Left renal pelvis (tissue), 4 donors: ENCODE data around the gene TRIP10. TPM values are rescaled to one million over a fixed set of nuclear protein-coding genes. Genes with fewer than 3 reads are reported as not detected.

Experiments used
- DNase-seq, 4 donors: peaks; one replicate each; pipeline ENCODE4 v3.0.0-alpha.2; 2013; ENCODE audit warnings: low read depth in 4 of 4, low spot score in 3 of 4
- polyA plus RNA-seq, 4 donors: library from polyadenylated mRNA; unstranded; fragments of 120-200 nt; gene quantifications; one replicate each; pipeline ENCODE4 v1.2.1, GENCODE V29; 2013; ENCODE audit not compliant: insufficient read length in 4 of 4

Gene TRIP10
- polyA plus RNA-seq, 4 donors = 48.8 to 67.9 (median 62.3) TPM

GRCh38 chr19:6724631-6725492 is 14.6 kb upstream of the TRIP10 start:
- no peak for DNase-seq

DNA sequence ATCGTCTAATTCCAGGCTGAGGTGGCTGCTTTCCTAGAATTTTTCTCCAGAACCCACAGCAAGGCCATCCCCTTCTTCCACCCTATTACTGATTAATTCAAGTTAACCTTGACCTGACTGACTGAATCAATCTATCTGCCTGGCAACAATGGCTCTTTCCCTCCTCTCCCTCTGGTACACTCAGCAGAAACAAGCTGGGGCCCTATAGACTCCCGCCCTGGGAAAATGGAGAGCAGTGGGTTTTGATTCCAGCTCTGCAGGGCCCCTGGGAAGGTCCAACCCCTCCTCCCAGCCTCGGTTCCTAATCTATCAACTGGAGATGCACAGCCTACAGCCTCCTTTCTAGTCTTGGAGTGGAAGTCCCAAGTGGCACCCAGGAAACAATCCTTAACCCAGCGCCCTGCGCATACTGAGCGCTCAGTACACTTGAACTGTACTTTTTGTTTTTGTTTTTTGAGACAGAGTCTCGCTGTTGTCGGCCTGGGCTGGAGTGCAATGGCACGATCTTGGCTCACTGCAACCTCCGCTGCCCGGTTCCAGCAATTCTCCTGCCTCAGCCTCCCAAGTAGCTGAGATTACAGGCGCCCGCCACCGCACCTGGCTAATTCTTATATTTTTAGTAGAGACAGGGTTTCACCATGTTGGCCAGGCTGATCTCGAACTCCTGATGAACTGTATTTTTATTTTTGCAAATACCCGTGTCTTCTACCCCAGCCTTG is 13.8 kb upstream of the TRIP10 start:
- DNase-seq = no peak

DNA sequence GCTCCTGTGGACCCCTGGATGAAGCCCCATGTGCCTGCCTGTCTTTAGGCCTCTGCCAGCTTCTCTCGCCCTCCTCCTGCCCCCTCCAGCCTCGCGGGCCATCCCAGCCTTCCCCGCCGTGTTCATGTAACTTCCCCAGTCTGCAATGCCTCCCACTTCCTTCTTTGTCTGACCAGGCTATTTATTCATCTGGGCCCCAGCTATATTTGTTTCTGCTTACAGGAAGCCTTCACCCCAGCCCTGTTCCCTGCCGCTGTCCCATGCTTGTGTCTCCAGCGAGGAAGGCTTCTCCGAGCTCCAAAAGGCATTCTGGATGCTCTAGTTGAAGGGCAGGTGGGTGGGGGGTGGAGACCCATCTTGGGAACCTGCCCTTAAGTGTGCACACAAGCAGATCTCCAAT is 11.1 kb upstream of the TRIP10 start:
- DNase-seq = no peak

- DNase-seq = no peak
Observed at GRCh38 chr19:6729573-6730152, 9.8 kb upstream of the TRIP10 start.

- no peak for DNase-seq
Observed at GRCh38 chr19:6730153-6730804, 9.2 kb upstream of the TRIP10 start.

GRCh38 chr19:6730941-6731670 is 8.4 kb upstream of the TRIP10 start:
- DNase-seq = no peak

DNA sequence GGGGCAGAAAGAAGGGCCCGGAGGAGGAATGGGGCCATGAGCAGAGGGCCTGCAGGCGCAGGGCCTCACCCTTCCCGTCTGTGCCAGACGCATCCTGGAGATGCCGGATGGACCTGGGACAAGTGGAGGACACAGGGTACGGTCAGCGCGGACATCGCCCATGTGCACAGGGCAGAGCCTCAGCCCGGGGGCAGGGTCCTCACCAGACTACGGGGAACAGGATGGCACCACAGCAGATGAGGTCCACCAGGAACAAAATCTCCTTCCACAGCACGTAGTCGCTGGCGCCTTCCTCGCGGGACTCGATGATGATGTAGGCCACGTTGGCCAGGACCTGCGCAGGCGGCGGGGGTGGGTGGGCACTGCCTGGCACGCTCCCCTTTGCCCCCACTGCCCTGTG is 7.7 kb upstream of the TRIP10 start:
- no peak for DNase-seq

GRCh38 chr19:6732803-6733337 is 6.6 kb upstream of the TRIP10 start:
- DNase-seq = no peak

DNA sequence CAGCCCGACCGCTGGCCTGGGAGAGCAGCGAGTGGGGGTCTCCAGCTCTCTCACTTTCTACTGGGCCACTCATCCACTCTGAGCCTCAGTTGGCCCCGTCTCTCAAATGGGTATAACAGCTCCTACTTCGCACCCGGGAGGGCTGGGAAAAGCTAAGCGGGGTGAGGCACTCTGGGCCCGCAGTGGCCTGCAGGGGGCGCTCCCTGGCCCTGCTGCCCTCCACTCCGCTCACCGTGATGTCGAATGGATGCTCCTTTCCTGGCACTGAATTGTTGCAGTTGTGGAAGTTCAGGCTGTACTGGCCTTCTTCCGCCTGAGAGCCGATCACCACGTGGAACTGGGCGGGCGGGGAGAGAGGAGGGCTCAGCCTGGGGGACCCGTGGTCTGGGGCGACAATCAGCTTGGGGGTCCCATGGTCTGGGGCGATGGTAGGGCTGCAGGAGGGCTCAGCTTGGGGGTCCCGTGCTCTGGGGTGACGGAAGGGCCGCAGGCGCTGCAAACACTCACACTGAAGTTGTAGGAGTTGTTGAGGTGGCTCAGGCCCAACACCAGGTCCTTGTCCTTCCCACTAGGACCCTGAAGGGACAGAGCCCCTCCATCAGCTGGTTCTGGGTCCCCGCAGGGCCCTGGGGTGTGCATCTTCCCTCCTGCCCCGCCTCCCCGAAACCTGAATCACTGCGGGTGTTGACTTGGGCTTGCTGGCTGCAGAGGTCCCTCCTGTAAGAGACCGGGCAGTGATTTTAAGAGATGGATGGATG is 6.0 kb upstream of the TRIP10 start:
- DNase-seq = no peak

- DNase-seq = no peak
Observed at GRCh38 chr19:6734096-6734696, 5.3 kb upstream of the TRIP10 start.

DNA sequence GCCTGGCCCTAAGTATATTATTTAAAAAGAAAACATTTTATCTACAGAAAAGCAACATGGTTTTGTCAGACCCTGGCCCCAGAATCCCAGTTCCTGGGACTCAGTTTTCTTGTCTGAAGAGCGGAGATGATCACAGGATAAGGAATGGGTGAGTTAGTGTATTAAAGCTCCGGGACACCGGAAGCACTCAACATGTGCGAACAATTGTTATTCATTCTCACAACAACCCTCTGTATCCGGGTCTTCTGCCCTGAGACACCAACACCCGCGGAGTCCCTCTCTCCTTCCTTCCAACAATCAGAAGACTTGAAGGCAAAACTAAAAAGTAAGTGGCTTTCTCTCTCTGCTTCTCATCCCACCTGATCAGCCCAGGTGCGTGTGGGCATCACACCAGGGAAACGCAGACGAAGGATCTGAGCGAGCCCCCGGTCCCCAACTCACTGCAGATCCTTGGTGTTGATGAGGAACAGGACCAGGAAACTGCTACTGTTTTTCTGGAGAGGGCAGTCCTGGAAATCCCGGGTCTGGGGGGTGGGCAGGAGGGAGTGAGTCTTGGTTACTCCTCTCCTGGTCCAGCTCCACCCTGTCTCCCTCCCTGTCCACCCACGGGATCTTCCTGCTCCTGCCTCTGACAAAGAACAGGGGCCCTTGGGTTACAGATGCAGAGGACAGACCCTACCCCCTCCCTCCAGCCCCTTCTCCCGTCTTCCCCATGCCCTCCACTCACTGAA is 4.1 kb upstream of the TRIP10 start:
- DNase-seq = no peak

- DNase-seq = peak in 1 of 4 donors; percentile 70
Observed at GRCh38 chr19:6736169-6736916, 3.1 kb upstream of the TRIP10 start.

DNA sequence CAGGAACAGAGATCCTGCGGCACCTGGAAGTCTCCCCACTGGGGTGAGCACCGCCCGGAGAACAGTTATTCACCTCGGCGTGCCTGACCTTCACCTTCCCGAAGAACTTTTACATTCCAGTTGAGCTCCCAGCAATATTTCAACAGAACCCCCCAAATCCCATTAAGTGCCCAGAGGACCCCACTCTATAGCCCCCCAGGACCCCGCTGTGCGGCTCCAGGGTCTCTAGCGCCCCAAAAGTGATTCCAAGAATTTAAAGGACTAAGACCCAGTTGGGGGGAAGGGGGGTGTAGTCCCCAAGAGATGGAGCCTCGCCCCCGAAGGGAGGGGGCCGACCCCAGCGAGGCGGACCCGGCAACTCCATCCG is 2.6 kb upstream of the TRIP10 start:
- no peak for DNase-seq

GRCh38 chr19:6737284-6737872 is 2.1 kb upstream of the TRIP10 start, which contains the start of gene GPR108:
Gene GPR108, minus strand, starts transcription at chr19:6737580. Its CDS starts 4 bp downstream, at chr19:6737576.
- peak; percentile 99 to 100 (median 100) for DNase-seq

DNA sequence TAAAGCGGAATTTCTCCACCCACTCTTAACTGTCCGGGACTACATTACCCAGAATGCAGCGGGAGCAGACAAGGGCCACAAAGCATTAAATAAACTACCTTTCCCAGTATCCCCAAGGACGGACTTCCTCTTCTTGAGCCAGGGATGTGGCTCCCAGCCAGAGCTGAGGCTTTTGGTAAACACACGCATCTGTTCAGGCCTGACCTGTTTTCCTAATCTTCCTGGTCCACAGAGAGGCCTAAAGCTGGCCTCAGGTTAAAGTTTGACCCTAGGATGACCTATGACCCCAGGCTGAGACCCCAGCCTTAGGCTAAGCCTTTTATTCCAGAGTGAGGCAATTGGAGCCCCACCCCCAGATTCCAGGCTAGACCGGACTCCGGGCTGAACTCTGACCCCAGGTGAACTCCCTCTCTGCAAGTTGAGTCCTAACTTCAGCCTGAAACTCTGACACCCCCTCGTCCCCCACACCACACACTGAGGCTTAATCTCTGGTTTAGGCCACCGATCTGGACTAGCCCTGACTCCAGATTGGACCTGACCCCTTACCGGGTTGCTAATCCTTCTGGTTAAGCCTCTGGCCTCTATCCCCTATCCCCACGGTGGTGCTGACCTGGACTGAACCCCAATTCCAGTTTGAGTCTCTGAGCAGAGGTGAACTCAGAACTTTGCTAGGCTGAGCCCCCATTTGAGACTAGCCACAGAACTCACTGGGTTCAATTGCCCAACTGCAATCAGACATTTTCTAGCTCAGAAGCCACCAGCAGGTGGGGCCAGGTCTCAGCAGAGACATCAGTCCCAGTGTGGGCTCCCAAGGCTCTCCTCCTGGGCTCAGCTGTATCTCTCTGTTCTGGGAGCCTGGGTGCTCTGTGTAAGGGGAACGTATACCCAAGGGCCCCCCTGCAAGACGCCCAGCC is 1.4 kb upstream of the TRIP10 start:
- DNase-seq = peak in 1 of 4 donors; percentile 65

DNA sequence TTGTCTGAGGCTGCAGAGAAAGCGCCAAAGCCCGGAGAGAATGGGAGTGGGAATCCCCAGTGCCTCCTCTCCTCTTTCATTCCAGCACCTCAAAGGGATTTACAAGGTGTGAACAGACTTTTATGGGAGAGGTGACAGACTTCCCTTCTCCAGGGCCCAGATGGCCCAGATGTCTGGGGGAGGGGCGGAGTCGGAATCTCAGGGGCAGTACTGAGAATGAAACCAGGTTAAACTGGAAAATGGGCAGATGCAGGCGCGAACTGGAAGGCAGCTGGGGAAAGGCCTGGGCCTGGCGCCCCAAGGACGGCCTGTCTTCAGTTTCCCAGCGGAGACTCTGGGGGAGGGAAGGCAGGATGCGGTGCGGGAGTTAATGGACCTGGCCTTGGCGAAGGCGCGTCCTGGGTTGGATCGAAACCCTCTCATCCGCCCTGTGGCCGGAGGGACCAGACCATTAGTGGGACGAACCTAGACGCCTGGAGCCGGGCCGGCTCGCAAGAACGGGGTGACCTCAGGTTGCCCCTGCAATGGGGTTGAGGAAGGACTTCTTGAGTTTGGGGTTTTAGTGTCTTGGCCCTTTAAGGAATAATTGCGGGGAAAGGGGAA is 592 bp upstream of the TRIP10 start:
- no peak for DNase-seq
